ENCODE results near the gene CADM1. TPM values are rescaled to one million over a fixed set of nuclear protein-coding genes. Genes with fewer than 3 reads are reported as not detected.

The CADM1 gene
- polyA plus RNA-seq, 1 donor (not counting 4 experiments of a cell fraction or from before 2014, with no cell fraction given) = 9.5 TPM

DNA sequence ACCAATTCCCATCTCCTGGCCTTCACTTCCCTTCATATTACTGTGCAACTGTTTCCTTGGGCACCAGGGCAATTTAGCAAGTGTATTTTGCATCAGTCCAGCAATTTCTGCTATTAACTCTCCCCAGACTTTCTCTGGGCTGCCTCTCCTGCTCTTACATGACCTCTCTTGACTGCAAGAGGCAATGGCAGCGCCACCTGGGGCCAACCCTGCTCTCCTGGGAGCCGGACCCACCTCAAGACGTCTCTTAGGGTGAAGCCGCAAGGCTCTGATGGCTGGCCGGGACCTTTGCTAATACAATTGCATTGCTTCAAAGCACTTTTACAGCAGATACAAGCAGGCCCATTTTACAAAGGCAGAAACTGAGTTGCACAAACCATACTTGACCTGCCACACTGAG lies 360.2 kb downstream of the CADM1 start:
- Histone ChIP-seq H3K36me3 (ENCODE audit: control insufficient read depth in 2 of 2, extremely low read depth in 1 of 2, insufficient read depth in 2 of 2, low read length in 2 of 2) (no peaks in the 10 kb centered on the region), H3K27me3 (ENCODE audit: control insufficient read depth, extremely low read depth, insufficient read depth, low read length) (no peaks in the 10 kb centered on the region), H3K9me1 (ENCODE audit: control insufficient read depth, extremely low read depth, insufficient read depth, low read length) (no peaks in the 10 kb centered on the region), H3K4me3 (ENCODE audit: control insufficient read depth in 2 of 3, extremely low read depth in 1 of 3, insufficient read depth in 2 of 3, low read depth in 1 of 3, low read length in 3 of 3) (no peak overlapping the region), H3K79me2 (ENCODE audit: control insufficient read depth, insufficient read depth, low read length) (no peaks in the 10 kb centered on the region), H2AFZ (ENCODE audit: control insufficient read depth, low read length) (no peak overlapping the region), H3K4me2 (ENCODE audit: control insufficient read depth, extremely low read depth, insufficient read depth, low read depth, low read length) (no peak overlapping the region), H3K9ac (ENCODE audit: control insufficient read depth, extremely low read depth, insufficient read depth, low read length) (no peak overlapping the region), H3K27ac (ENCODE audit: control insufficient read depth, insufficient read depth, low read length) (no peak overlapping the region), H4K20me1 (ENCODE audit: control insufficient read depth, extremely low read depth, insufficient read depth, low read length) (no peaks in the 10 kb centered on the region), H3K9me3 (ENCODE audit: control insufficient read depth, low read depth, low read length) (no peaks in the 10 kb centered on the region), H3K4me1 (ENCODE audit: control insufficient read depth, extremely low read depth, insufficient read depth, low read length) (no peaks in the 10 kb centered on the region)
- TF ChIP-seq CTCF (optimal IDR thresholded peaks at IDR 0.05 in 1 of 3, IDR thresholded peaks at IDR 0.05 in 1 of 3, conservative IDR thresholded peaks at IDR 0.05 in 1 of 3; ENCODE audit: extremely low read depth in 1 of 3, insufficient read depth in 2 of 3, low read length in 3 of 3) (no peak), EZH2 (IDR thresholded peaks at IDR 0.05; ENCODE audit: low read length) (no peak)
- DNase-seq (ENCODE audit: low read depth, low spot score) (no peak), FAIRE-seq (no peak)
- dilution Hi-C loops (cut with MboI; ENCODE audit: extremely low pct_ligation_motif_present, low sequenced_read_pairs) = no loop called here

- Histone ChIP-seq H3K79me2 (ENCODE audit: control insufficient read depth, insufficient read depth, low read length) (no peaks in the 10 kb centered on the region), H2AFZ (ENCODE audit: control insufficient read depth, low read length) (no peak overlapping the region), H3K4me2 (ENCODE audit: control insufficient read depth, extremely low read depth, insufficient read depth, low read depth, low read length) (no peak overlapping the region), H3K9me1 (ENCODE audit: control insufficient read depth, extremely low read depth, insufficient read depth, low read length) (no peaks in the 10 kb centered on the region), H3K27ac (ENCODE audit: control insufficient read depth, insufficient read depth, low read length) (no peak overlapping the region), H3K27me3 (ENCODE audit: control insufficient read depth, extremely low read depth, insufficient read depth, low read length) (no peaks in the 10 kb centered on the region), H3K36me3 (ENCODE audit: control insufficient read depth in 2 of 2, extremely low read depth in 1 of 2, insufficient read depth in 2 of 2, low read length in 2 of 2) (no peaks in the 10 kb centered on the region), H4K20me1 (ENCODE audit: control insufficient read depth, extremely low read depth, insufficient read depth, low read length) (no peaks in the 10 kb centered on the region), H3K4me3 (ENCODE audit: control insufficient read depth in 2 of 3, extremely low read depth in 1 of 3, insufficient read depth in 2 of 3, low read depth in 1 of 3, low read length in 3 of 3) (no peak overlapping the region), H3K4me1 (ENCODE audit: control insufficient read depth, extremely low read depth, insufficient read depth, low read length) (no peaks in the 10 kb centered on the region), H3K9me3 (ENCODE audit: control insufficient read depth, low read depth, low read length) (no peaks in the 10 kb centered on the region), H3K9ac (ENCODE audit: control insufficient read depth, extremely low read depth, insufficient read depth, low read length) (no peak overlapping the region)
- dilution Hi-C loops (cut with MboI; ENCODE audit: extremely low pct_ligation_motif_present, low sequenced_read_pairs) = no loop called here
- TF ChIP-seq EZH2 (IDR thresholded peaks at IDR 0.05; ENCODE audit: low read length) = no peak
- TF ChIP-seq CTCF (optimal IDR thresholded peaks at IDR 0.05 in 1 of 3, IDR thresholded peaks at IDR 0.05 in 1 of 3, conservative IDR thresholded peaks at IDR 0.05 in 1 of 3; ENCODE audit: extremely low read depth in 1 of 3, insufficient read depth in 2 of 3, low read length in 3 of 3) = no peak
- DNase-seq (ENCODE audit: low read depth, low spot score) (no peak), FAIRE-seq (no peak)
Measured at GRCh38 chr11:115141231-115142114, 362.7 kb downstream of the CADM1 start.

Data from keratinocyte (primary cell).